GM19238 (cell line): ENCODE results near the gene SYT9.

Experiments
- DNase-seq: peaks from one replicate; pipeline ENCODE4 v3.0.0; 2011; ENCODE audit warnings: low spot score; ENCODE audit not compliant: insufficient read length

The SYT9 gene

GRCh38 chr11:7251836-7252682 is at the start of gene SYT9:
SYT9 (plus strand) TSS chr11:7251904; CDS start chr11:7252187, 283 bp downstream.
- peak; percentile 8 for DNase-seq

- DNase-seq, result no peak
These were observed 49.3 kb upstream of the SYT9 start for GRCh38 chr11:7202412-7202811.

- DNase-seq, result no peak
These were observed 46.9 kb upstream of the SYT9 start for GRCh38 chr11:7204778-7205177.

GRCh38 chr11:7208391-7208790 is 43.3 kb upstream of the SYT9 start:
- no peak for DNase-seq

GRCh38 chr11:7219491-7219890 is 32.2 kb upstream of the SYT9 start:
- DNase-seq, result no peak

GRCh38 chr11:7220636-7221035 is 31.1 kb upstream of the SYT9 start:
- no peak for DNase-seq

GRCh38 chr11:7222619-7223018 is 29.1 kb upstream of the SYT9 start:
- DNase-seq, result no peak

- DNase-seq, result no peak
These were observed 11.8 kb upstream of the SYT9 start for GRCh38 chr11:7239877-7240276.

- DNase-seq, result no peak
These were observed 6.4 kb upstream of the SYT9 start for GRCh38 chr11:7245341-7245740.

GRCh38 chr11:7246179-7246578 is 5.5 kb upstream of the SYT9 start:
- no peak for DNase-seq

GRCh38 chr11:7250166-7250565 is 1.5 kb upstream of the SYT9 start:
- no peak for DNase-seq

GRCh38 chr11:7251487-7251835 is 243 bp upstream of the SYT9 start:
- DNase-seq, result no peak

GRCh38 chr11:7252683-7253213 is 1.0 kb downstream of the SYT9 start:
- no peak for DNase-seq

GRCh38 chr11:7253800-7254199 is 2.1 kb downstream of the SYT9 start:
- DNase-seq, result no peak

GRCh38 chr11:7254731-7255291 is 3.1 kb downstream of the SYT9 start:
- DNase-seq, result no peak

GRCh38 chr11:7256943-7257342 is 5.2 kb downstream of the SYT9 start:
- DNase-seq, result no peak

- DNase-seq, result no peak
These were observed 6.0 kb downstream of the SYT9 start for GRCh38 chr11:7257724-7258123.

- DNase-seq, result no peak
These were observed 9.9 kb downstream of the SYT9 start for GRCh38 chr11:7261578-7261977.

- no peak for DNase-seq
These were observed 11.0 kb downstream of the SYT9 start for GRCh38 chr11:7262672-7263071.

GRCh38 chr11:7263842-7264241 is 12.1 kb downstream of the SYT9 start:
- DNase-seq, result no peak

- DNase-seq, result no peak
These were observed 17.1 kb downstream of the SYT9 start for GRCh38 chr11:7268758-7269157.

- no peak for DNase-seq
These were observed 18.6 kb downstream of the SYT9 start for GRCh38 chr11:7270233-7270865.
